ENCODE measurements around the gene MDGA2. TPM values are rescaled to one million over a fixed set of nuclear protein-coding genes. Genes with fewer than 3 reads are reported as not detected.

The MDGA2 gene
- total and polyA plus RNA-seq, 2 of the 13 experiments (the other 11 are each of a cell fraction or from before 2014, with no cell fraction given), result not detected

GRCh38 chr14:47390831-47391504 lies 284.4 kb downstream of the MDGA2 start:
- Histone ChIP-seq H2AFZ (ENCODE audit: low read length) (no peak overlapping the region), H3K4me3 (replicated peaks in 1 of 3; ENCODE audit: insufficient read depth in 1 of 3, low read depth in 2 of 3, low read length in 3 of 3) (no peak overlapping the region), H3K27ac (ENCODE audit: extremely low read length, insufficient read depth, low read length) (no peak overlapping the region), H3K4me1 (ENCODE audit: insufficient read depth, low read length) (no peaks in the 10 kb centered on the region), H3K36me3 (replicated peaks in 1 of 2; ENCODE audit: control insufficient read depth in 1 of 2, insufficient read depth in 2 of 2, low read length in 2 of 2) (no peaks in the 10 kb centered on the region), H4K20me1 (ENCODE audit: insufficient read depth, low read length) (no peaks in the 10 kb centered on the region), H3K4me2 (ENCODE audit: low read depth, low read length) (no peak overlapping the region), H3K9me3 (ENCODE audit: low read length) (no peaks in the 10 kb centered on the region), H3K27me3 (ENCODE audit: control insufficient read depth in 1 of 2, insufficient read depth in 2 of 2, low read length in 2 of 2) (no peaks in the 10 kb centered on the region; a peak in 1 of 5 replicates), H3K79me2 (ENCODE audit: insufficient read depth, low read length) (no peaks in the 10 kb centered on the region), H3K9ac (ENCODE audit: insufficient read depth, low read depth, low read length) (no peak overlapping the region)
- intact Hi-C loops (cut with micrococcal nuclease; ENCODE audit: unreplicated experiment), result no loop called here
- 30% methylated on average over 5 of the region's 5 CpGs for WGBS (ENCODE audit: low lambda C conversion rate)
- no peak for ATAC-seq
- no peak for FAIRE-seq
- ChIA-PET POLR2A (no interaction called here), CTCF (ENCODE audit: low intra/inter-chr PET ratio, low total read pairs) (no interaction called here)
- no peak for DNase-seq (ENCODE audit: low spot score)
- BruUV-seq (replicated peaks), result no TSS peak
- TF ChIP-seq KLF13 (CRISPR knock-in tag; IDR thresholded peaks at IDR 0.05), result no peak
- no peak for TF ChIP-seq IKZF4 (CRISPR knock-in tag; IDR thresholded peaks at IDR 0.05; ENCODE audit: borderline replicate concordance, low read depth, not compliant biosample characterization)
- no peak for TF ChIP-seq CTCF (CRISPR knock-in tag; IDR thresholded peaks at IDR 0.05)
- TF ChIP-seq NR2F2 (IDR thresholded peaks at IDR 0.05; ENCODE audit: borderline replicate concordance, low read depth), result no peak
- TF ChIP-seq ZNF253 (CRISPR knock-in tag; IDR thresholded peaks at IDR 0.05; ENCODE audit: borderline replicate concordance), result no peak
- TF ChIP-seq ZFP36L1 (CRISPR knock-in tag; IDR thresholded peaks at IDR 0.05), result no peak
- TF ChIP-seq ELF3 (CRISPR knock-in tag; IDR thresholded peaks at IDR 0.05), result no peak
- no peak for TF ChIP-seq ZNF496 (CRISPR knock-in tag; IDR thresholded peaks at IDR 0.05; ENCODE audit: insufficient replicate concordance)
- no peak for TF ChIP-seq IRF1 (CRISPR knock-in tag; IDR thresholded peaks at IDR 0.05; ENCODE audit: low read depth)
- TF ChIP-seq ATRX (CRISPR knock-in tag; IDR thresholded peaks at IDR 0.05; ENCODE audit: borderline replicate concordance), result no peak
- no peak for TF ChIP-seq ZNF564 (CRISPR knock-in tag; IDR thresholded peaks at IDR 0.05)
- in situ Hi-C loops (cut with HindIII; ENCODE audit: extremely low pct_ligation_motif_present, low pct_unique_long_range_greater_than_20kb), result no loop called here

Measured in HepG2 (cell line).